Hematopoietic multipotent progenitor cell treated with erythropoietin and hydrocortisone succinate and interleukin-3 and kit ligand, for 15 days (in vitro differentiated cells): ENCODE results near the gene LAMTOR4.
"Not testable (repeated sequence)": the region's sequence is repeated elsewhere in the genome, so short reads cannot be mapped to it uniquely, and the experiment has no call there.

Experiments
- DNase-seq: peaks from one replicate; pipeline ENCODE4 v3.0.0-alpha.2; 2015; ENCODE audit warnings: low spot score

LAMTOR4 gene

DNA sequence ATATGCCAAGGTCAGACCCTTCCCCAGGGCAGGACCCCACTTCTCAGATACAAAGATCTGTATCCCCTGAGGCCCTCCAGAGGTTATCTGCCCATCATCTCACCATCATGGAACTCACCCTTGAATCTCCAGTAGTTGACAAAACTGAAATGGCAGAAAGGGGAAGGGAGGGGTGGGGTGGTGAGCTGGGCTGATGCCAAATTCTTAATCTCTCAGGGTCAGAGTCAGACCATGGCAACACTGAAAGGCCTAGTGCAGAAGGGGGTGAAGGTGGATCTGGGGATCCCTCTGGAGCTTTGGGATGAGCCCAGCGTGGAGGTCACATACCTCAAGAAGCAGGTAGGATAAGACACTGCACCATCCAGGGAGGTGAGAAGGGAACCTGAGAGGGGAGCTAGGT lies 26.1 kb upstream of the LAMTOR4 start:
- DNase-seq: peak; percentile 86

- peak; percentile 45 for DNase-seq
These were observed 24.2 kb upstream of the LAMTOR4 start for GRCh38 chr7:100124301-100125230.

DNA sequence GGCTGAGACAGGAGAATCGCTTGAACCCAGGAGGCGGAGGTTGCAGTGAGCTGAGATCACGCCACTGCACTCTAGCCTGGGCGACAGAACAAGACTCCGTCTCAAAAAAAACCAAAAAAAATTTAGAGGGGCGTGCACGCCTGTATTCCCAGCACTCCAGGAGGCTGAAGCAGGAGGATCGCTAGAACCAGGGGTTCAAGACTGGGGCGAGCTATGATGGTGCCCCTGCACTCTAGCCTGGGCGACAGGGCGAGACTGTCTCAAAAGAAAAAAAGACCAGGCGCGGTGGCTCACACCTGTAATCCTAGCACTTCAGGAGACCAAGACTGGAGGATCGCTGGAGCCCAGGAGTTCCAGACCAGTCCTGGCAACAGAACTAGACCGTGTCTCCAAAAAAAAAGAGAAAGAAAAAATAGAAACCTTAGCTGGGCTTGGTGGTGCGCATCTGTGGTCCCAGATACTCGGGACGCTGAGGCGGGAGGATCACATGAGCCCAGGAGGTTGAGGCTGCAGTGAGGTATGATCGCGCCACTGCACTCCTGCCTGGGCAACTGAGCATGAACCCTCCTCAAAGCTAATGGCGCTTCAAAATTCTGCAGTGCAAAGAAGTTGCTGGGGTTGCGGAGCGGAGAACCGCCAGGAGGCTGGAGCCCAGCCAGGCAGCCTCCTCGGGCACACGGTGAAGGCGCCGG lies 22.3 kb upstream of the LAMTOR4 start:
- DNase-seq: no peak

- DNase-seq: peak; percentile 93
These were observed 21.5 kb upstream of the LAMTOR4 start, which contains the start of gene MBLAC1 for GRCh38 chr7:100126931-100127865. Gene MBLAC1 (plus strand): TSS chr7:100126967. CDS start chr7:100127396, 429 bp downstream.

DNA sequence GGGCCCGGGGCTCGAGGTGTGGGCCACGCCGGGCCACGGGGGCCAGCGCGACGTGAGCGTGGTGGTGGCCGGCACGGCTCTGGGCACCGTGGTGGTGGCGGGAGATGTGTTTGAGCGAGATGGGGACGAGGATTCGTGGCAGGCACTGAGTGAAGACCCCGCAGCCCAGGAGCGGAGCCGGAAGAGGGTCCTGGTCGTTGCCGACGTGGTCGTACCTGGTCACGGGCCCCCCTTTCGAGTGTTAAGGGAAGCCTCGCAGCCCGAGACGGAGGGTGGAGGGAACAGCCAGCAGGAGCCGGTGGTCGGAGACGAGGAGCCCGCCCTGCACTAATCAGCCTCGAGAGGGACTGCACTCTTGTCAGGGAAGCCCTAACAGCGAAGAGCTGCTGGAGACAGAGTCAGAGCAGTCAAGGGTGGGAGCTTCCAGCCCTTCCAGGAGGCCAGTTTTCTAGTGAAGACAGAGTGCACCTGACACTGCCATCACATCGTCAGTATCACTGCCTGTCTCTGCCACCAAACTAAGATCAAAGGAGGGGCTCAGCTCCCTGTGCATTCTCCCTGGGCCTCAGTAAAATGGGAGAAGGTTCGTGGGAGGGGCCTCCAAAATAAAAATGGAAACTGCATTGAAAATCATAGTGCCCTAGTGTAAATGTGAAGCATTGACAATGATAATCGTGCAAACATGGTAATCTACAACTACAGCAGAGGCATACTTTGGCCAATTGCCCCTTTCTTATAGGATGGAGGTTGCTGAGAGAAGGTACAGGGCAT lies 20.7 kb upstream of the LAMTOR4 start:
- DNase-seq: no peak

GRCh38 chr7:100128637-100128963 lies 20.1 kb upstream of the LAMTOR4 start:
- DNase-seq: no peak

GRCh38 chr7:100130220-100130607 lies 18.5 kb upstream of the LAMTOR4 start:
- not testable (repeated sequence) for DNase-seq

- DNase-seq: peak; percentile 83
These were observed 17.9 kb upstream of the LAMTOR4 start for GRCh38 chr7:100130608-100131453.

DNA sequence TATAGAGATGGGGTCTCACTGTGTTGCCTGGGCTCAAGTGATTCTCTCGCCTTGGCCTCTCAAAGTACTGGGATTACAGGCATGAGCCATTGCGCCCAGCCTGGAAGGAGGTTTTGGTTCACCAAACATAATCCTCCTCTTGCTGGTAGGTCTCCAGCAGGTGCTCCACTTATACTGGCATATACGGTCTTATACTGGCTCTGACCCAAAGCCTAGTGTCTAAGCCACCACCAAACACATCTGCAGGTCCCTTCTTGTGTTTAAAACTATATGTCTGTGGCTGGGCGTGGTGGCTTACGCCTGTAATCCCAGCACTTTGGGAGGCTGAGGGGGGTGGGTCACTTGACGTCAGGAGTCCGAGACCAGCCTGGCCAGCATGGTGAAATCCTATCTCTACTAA lies 16.6 kb upstream of the LAMTOR4 start:
- DNase-seq: no peak

- peak; percentile 64 for DNase-seq
These were observed 16.0 kb upstream of the LAMTOR4 start for GRCh38 chr7:100132697-100133151.

- DNase-seq: no peak
These were observed 10.6 kb upstream of the LAMTOR4 start for GRCh38 chr7:100137851-100138760.

DNA sequence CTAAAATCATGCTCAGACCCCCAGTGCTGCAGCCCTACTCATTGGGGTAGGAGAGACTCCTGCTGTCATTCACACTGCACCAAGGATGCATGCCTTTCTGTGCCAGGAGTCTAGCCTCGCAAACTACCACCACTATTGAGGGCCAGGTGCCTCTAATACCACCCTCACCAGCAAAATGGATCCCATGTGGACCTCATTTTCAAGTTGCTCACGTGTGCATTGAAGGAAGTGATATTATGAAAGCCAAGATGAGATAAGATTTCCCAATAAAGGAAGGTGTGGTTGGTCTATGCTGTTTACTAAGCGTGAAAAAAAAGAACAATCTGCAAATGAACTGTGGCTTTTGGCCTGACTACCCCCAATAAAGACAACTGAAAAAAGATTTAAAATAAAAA lies 7.2 kb upstream of the LAMTOR4 start:
- no peak for DNase-seq

GRCh38 chr7:100142461-100142860 lies 6.3 kb upstream of the LAMTOR4 start:
- DNase-seq: no peak

DNA sequence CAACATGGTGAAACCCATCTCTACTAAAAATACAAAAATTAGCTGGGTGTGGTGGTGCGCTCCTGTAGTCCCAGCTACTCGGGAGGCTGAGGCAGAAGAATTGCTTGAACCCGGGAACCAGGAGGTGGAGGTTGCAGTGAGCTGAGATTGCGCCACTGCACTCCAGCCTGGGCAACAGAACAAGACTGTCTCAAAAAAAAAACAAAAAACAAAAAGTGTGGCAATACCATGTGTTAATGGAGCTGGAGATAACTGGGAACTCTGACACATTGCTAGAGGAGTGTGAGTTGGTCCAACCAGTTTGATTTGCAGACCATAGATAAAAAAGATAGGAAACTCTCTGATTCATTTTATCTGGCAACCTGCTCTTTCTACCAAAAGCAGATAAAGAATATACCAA lies 2.4 kb upstream of the LAMTOR4 start:
- not testable (repeated sequence) for DNase-seq

DNA sequence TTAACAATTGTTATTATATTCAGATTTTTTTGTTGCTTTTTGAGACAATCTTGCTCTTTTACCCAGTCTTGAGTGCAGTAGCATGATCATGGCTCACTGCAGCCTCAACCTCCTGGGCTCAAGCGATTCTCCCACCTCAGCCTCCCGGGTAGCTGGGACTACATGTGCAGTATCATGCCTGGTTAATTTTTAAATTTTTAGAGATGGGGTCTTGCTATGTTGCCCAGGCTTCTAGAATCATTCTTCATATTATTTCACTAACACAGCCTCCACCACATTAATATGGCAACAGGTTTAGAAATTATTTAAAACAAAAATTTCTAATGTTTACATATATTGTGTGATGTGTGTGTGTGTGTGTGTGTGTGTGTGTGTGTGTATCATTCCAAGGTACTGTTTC lies 1.4 kb upstream of the LAMTOR4 start:
- DNase-seq: no peak

DNA sequence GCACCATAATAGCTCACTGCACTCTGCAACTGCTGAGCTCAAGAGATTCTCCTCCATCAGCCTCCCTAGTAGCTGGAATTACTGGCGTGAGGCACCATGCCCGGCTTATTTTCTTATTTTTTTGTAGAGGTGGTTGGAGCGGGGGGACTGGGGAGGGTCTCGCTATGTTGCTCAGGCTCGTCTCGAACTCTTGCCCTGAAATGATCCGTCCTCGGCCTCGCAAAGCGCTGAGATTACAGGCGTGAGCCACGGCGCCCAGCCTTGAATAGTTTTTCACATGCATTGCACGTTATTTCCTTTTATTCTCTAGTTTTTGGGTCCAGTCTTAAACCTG lies 526 bp upstream of the LAMTOR4 start:
- no peak for DNase-seq

GRCh38 chr7:100152404-100152803 lies 3.7 kb downstream of the LAMTOR4 start:
- DNase-seq: no peak

DNA sequence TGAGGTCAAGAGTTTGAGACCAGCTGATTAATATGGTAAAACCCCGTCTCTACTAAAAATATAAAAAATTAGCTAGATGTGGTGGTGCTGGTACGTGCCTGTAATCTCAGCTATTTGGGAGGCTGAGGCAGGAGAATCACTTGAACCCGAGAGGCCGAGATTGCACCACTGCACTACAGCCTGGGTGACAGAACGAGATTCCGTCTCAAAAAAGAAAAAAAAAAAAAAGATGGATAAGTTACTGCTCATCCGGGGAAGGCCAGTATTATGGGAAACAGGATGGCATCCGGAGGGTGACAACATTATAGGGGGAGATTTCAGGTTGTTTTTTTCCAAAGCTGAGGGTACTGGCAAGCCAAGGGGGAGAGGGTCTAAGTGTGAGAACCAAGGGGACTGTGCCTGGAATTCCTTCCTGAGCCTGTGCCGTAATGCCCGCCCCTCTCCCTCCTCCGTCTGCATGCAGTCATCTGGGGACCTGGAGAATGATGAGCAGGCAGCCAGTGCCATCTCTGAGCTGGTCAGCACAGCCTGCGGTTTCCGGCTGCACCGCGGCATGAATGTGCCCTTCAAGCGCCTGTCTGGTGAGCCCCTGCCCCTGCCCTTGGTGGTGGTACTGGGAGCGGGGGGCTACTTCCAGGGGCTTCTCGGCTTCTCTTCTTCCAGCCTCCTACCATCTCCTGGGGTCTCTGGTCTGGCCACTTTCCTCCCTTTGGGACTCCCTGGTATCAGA lies 4.4 kb downstream of the LAMTOR4 start:
- DNase-seq: no peak
